ENCODE results near the gene NBPF9.
"Not testable (repeated sequence)": the region's sequence is repeated elsewhere in the genome, so short reads cannot be mapped to it uniquely, and the experiment has no call there.

Gene NBPF9, protein sequence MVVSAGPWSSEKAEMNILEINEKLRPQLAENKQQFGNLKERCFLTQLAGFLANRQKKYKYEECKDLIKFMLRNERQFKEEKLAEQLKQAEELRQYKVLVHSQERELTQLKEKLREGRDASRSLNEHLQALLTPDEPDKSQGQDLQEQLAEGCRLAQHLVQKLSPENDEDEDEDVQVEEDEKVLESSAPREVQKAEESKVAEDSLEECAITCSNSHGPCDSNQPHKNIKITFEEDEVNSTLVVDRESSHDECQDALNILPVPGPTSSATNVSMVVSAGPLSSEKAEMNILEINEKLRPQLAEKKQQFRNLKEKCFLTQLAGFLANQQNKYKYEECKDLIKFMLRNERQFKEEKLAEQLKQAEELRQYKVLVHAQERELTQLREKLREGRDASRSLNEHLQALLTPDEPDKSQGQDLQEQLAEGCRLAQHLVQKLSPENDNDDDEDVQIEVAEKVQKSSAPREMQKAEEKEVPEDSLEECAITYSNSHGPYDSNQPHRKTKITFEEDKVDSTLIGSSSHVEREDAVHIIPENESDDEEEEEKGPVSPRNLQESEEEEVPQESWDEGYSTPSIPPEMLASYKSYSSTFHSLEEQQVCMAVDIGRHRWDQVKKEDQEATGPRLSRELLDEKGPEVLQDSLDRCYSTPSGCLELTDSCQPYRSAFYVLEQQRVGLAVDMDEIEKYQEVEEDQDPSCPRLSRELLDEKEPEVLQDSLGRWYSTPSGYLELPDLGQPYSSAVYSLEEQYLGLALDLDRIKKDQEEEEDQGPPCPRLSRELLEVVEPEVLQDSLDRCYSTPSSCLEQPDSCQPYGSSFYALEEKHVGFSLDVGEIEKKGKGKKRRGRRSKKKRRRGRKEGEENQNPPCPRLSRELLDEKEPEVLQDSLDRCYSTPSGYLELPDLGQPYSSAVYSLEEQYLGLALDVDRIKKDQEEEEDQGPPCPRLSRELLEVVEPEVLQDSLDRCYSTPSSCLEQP (N-terminal part only)

DNA sequence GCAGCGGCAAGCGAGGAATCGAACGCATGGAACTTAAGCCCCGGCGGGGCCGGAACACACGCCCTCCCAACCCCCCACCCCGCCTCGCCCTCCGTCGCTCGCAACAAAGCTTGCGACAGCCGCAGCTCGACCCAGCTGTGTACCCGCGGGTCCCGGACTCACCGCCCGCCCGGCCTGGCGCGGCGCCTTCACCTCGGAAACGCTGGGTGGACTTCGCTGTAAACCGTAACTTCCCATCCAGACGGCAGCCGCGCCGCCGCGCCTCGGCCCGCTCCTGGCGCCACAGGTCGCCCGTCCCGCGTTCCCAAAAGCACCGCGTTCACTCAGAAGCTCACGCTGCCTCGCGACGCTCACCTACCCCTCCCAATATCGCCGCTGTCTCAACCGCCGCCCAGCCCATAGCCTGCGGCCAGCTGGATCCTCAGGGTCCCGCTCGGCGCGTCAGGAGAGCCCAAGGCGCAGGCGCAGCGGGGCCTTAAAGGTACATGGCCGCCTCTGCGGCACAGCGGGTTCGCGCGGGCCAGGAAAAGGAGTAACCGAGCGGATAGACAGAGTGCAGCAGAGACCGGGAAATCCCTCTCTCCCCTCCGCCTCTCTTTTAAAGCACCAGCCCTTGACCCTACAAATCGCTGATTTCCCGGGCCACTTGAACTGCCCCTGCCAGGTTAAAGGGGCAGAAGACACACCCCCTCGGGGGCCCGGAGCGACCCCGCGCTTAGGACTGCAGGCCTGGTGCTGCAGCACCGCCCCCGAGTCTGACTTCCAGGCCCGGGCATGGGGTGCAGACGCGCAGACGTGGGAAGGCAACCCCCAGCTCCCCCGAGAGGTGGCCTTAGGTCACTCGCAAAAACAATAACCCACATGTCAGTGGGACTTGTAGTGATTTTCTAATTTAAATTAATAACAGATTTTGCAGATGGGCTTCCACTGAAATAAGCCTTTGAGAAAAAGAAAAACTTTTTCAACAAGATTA, at the start of gene NBPF9:
NBPF9 (minus strand) TSS at position 443 of the 973 bp plus-strand sequence. CDS start 21,412 bp downstream, outside the sequence.
- in situ Hi-C loops (cut with MboI; ENCODE audit: low sequenced_read_pairs, unreplicated experiment); DNase-seq (ENCODE audit: low spot score): not testable (repeated sequence)

DNA sequence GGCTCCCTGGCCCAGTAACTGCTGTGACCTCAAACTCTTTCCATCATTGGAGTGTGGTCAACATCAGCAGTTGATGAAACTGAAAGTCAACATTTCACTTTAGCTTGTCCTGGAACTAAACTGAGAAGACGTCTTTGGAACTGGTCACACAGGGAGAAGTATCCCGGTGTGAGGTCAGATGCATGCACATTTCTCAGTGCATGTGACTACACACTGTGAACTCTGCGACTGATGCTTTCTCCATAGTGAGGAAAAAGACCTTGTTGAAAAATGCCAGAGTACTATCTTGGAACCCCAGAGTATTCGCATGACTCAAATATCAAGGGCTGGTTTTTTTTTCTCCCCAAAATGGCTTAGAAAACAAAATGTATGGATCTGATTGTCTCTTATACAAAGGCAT, 46.6 kb upstream of the NBPF9 start:
- DNase-seq (ENCODE audit: low spot score); in situ Hi-C loops (cut with MboI; ENCODE audit: low sequenced_read_pairs, unreplicated experiment): not testable (repeated sequence)

DNA sequence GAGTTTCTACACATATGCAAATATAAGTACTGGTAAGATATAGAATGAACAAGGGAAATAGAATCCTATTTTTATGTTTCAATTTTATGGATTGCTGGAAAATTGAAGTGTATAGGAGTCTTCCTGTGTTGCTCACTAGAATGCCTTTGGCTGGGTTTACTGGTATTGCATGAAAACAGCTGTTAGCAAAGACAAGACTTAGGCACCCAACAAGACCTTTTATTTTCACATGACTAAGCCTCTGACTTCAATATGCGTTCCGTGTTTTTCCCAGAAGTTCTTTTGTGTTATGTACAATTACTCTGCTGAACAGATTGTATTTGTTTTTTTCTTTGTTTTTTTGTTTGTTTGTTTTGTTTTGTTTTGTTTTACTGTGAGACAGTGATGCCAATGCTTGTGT, 34.2 kb upstream of the NBPF9 start:
- DNase-seq (ENCODE audit: low spot score); in situ Hi-C loops (cut with MboI; ENCODE audit: low sequenced_read_pairs, unreplicated experiment): not testable (repeated sequence)

DNA sequence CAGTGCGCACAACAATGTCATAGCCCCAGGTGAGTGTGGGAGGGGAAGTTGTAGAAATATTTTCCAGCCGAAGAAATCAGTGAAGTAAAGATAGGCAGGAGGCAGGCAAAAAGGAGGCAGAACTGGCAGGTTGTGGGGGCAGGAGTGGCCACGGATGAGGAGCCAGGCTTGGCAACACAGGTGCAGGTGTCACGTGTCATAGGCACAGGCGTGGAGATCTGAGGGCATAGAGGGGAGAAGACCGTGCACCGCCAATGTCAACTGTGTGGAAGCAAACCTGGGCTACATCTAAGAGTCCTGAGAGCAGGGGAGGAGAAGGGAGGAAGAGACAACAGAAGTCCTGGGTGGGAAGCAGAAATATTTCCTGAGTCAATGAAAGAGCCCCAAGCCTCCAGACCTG, 27.6 kb upstream of the NBPF9 start:
- DNase-seq (ENCODE audit: low spot score); in situ Hi-C loops (cut with MboI; ENCODE audit: low sequenced_read_pairs, unreplicated experiment): not testable (repeated sequence)

DNA sequence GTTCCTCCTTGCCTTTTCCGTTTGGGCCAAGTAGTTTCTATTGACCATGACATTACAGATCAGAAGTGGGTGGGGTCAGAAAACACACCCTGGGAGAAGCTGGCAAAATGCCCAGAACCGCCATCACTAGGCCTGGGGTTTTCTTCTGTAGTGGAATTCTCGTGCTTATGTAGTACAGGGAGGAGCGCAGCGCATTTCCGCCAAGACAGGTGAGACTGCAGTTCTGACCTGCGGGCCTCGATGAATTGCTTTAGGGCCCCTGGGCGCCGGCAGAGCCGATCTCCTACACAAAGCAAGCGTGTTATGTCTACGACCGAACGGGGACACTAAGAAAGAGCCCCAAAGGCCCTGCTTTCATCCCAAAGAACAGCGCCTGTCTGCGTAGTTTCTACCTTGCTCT, 25.9 kb upstream of the NBPF9 start:
- DNase-seq (ENCODE audit: low spot score); in situ Hi-C loops (cut with MboI; ENCODE audit: low sequenced_read_pairs, unreplicated experiment): not testable (repeated sequence)

DNA sequence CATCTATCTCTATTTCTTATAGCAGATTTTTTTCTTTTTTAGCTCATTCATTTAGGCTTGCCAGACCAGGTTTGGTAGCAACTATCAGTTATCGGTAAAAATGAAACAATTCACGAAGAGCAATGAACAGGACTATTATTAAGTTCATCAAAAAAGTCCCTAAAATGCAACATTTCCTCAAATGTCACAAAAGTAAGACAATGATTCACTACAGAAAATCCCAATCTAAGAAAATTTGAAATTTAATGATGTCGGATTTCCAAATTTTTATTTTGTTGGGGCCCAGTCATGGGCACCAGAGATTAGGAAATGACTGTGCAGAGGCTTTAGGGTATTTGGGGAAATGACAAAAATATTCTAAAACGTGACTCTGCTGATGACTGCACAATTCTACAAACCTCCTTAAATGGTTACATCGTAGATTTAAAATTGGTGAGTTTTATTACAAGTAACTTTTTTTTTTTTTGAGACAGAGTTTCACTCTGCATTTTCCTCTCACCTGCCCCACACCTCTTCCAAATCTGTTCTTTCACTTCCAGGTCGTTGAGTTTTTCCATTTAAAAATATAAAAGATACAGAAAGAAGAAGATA, 23.3 kb upstream of the NBPF9 start:
- in situ Hi-C loops (cut with MboI; ENCODE audit: low sequenced_read_pairs, unreplicated experiment); DNase-seq (ENCODE audit: low spot score): not testable (repeated sequence)

DNA sequence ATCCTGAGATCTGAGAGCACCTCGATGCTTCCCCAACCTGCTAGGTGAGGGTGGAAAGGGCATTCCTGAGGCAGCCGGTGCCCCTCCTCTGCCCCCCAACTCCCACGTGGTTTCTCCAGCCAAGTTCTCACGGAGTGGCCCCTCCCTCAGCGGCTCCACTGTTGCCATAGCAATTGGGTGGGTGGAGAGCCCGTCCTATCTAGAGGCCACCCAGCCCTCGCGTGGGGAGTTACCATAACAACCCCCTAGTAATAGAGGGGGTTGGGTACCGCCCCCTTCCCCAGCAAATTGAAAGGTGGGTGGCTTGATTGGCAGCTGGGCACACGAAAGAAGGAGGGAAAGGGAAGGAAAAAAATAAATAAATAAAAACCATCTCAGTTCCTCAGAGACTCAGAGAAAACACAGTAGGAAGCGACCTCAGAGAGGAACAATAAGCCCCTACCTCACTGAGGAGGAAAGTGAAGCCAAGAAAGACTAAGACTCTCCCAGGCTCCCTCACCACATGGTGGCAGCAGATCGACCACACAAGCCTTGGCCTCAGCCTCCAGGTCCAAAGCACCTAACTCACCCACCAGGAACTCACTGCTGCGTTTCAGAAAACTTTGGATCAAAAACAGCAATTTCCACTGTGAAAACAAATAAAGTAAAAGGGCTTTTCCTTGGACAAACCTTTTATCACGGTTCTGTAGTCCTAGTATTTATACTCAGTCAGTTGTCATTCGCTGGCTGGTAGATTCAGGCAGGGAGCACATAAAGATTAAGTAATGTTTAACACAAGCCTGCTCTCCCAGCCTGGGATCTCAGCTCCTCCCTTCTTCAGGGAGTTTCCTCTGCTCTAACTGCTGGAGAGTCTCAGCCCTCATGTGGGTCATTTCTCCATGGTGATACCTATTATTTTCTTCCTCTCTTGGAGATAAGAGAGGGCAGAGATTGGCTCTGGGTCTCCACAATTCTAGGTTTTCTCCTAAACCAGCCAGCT, 20.9 kb upstream of the NBPF9 start:
- DNase-seq (ENCODE audit: low spot score); in situ Hi-C loops (cut with MboI; ENCODE audit: low sequenced_read_pairs, unreplicated experiment): not testable (repeated sequence)

DNA sequence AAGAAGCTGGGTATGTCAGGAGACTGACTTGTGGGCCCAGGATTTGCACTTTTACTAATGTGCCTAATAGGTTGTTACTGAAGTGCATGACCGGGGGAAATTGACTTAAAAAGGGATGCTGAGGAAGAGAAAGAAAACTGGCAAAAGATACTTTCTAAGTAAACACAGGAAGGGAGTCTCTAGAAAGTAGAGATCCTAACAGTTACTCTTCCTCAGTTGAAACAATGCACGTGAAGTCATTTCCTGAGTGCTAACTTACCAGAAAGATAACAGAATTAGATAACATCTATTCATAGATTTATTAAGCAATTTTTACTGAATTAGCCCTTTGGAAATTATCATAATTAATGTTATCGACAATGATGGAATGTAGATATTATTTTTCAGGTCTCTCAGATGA, 9.5 kb upstream of the NBPF9 start:
- DNase-seq (ENCODE audit: low spot score); in situ Hi-C loops (cut with MboI; ENCODE audit: low sequenced_read_pairs, unreplicated experiment): not testable (repeated sequence)

DNA sequence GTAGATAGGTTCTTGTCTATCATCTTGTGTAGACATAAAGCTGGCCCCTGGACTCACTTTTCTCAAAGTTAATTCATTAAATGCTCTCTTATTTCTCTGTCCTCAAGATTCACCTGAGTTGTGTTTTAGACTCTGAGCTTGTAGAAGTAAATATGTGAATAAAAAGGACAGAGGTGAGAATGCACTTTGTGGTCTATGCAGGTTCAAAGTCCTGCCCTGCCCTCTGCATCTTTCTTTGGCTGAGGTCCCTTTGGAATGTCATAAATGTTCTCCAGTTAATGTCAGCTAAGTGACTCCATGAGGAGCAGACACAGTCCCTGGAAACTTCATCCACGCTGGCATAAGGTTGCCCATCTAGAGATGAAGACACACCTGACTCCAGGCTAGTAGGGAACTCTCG, 7.0 kb upstream of the NBPF9 start:
- in situ Hi-C loops (cut with MboI; ENCODE audit: low sequenced_read_pairs, unreplicated experiment), result not testable (repeated sequence)

DNA sequence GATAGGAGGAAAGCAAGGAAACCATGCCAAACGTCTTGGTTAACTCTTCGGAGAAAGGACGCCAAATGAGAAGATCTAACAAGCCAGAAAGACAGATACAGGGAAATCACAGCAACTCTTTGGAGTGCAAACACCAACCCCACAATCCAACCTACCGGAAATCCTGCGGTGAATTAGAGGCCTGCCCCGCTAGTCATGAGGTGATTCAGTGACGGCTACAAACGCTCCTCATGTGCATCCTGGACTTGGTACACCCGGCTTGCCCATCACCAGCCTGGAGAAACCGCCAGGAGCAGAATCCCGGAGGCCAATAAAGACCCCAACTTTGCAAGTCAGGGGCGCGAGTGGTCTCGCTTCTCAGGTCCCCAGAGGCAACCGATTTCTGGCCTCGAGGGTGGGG, 777 bp downstream of the NBPF9 start:
- DNase-seq (ENCODE audit: low spot score); in situ Hi-C loops (cut with MboI; ENCODE audit: low sequenced_read_pairs, unreplicated experiment): not testable (repeated sequence)

More for the DNA sequence above, 7.0 kb upstream of the NBPF9 start:
- not testable (repeated sequence) for DNase-seq (ENCODE audit: low spot score)

DNA sequence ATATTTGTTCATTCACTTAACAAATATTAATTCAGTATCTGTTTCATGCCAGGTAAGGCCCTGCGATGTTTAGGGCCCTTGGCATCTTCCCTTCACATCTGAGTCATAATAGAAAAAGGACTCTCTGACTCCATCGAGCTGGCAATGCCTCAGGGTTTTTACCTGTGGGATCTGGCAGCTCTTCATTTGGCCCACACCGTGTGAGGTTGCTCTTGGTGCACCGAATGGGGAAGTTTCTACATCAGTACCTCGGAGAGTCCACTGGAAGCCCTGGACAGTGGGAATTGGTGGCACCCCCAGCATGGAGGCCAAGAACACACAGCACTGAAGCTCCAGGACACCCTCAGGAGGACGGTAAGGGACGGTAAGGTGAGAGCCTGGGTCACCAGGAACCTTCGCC, 5.1 kb downstream of the NBPF9 start:
- in situ Hi-C loops (cut with MboI; ENCODE audit: low sequenced_read_pairs, unreplicated experiment); DNase-seq (ENCODE audit: low spot score): not testable (repeated sequence)

DNA sequence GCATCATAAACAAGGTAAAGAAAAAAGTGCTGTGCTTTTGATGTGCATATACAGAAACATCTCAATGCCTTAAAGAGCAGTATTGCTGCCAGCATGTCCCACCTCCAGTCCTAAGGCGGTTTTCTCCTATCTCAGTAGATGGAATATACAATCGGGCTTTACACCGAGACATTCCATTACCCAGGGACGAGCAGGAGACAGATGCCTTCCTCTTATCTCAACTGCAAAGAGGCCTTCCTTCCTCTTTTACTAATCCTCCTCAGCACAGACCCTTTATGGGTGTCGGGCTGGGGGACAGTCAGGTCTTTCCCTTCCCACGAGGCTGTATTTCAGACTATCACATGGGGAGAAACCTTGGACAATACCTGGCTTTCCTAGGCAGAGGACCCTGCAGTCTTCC, 10.2 kb downstream of the NBPF9 start:
- in situ Hi-C loops (cut with MboI; ENCODE audit: low sequenced_read_pairs, unreplicated experiment); DNase-seq (ENCODE audit: low spot score): not testable (repeated sequence)

DNA sequence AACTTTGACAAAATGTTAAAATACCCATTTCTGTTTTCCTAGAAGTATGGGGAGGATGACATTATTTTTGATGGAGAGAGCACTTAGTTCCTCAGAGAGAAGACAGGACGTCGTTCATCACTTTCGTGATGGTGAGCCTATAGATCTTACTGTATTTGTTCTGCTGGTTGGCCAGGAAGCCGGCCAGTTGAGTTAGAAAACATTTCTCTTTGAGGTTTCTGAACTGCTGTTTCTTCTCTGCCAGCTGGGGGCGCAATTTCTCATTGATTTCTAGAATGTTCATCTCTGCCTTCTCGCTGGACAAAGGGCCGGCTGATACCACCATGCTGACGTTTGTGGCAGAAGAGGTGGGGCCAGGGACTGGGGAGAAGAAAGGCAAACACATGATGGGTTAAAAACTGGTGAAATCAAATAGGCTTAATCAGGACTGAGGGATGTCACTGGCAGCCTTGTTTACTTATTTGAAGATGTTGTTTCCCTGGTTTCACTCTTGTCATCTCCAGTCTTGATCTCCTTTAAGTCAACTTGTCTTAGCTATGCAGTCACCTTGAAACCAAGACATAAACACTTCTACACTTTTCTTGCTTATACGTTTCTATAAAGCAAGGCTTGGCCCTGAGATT, 27.7 kb downstream of the NBPF9 start:
- in situ Hi-C loops (cut with MboI; ENCODE audit: low sequenced_read_pairs, unreplicated experiment); DNase-seq (ENCODE audit: low spot score): not testable (repeated sequence)

DNA sequence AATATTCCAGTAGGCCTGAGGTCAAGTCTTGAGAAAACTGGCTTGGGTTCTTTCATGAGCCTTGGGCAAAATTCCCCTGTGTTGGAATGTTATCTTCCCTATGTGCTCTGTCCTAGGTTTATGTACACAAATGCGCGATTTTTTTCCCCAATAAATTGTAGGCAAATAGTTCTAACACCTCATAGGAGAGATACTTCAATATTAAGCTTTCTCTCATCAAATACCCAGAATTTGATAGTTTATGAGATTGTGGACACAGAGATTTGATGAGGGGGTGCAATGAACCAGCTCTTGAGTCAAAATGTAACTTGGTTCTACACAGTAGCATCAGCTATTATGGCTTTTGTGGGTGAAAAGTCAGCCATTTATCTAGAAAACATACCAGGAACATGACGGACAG, 38.7 kb downstream of the NBPF9 start:
- in situ Hi-C loops (cut with MboI; ENCODE audit: low sequenced_read_pairs, unreplicated experiment); DNase-seq (ENCODE audit: low spot score): not testable (repeated sequence)

DNA sequence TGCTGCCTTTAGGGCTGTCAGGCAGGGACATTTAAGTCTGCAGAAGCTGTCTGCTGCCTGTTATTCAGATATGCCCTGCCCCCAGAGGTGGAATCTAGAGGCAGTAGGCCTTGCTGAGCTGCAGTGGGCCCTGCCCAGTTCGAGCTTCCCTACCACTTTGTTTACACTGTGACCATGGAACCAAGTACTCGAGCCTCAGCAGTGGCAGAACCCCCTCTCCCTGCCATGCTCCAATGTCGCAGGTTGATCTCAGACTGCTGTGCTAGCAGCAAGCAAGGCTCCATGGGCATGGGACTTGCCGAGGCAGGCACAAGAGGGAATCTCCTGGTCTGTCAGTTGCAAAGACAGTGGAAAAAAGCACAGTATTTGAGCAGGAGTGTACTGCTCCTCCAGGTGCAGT, 60.3 kb downstream of the NBPF9 start:
- in situ Hi-C loops (cut with MboI; ENCODE audit: low sequenced_read_pairs, unreplicated experiment); DNase-seq (ENCODE audit: low spot score): not testable (repeated sequence)

DNA sequence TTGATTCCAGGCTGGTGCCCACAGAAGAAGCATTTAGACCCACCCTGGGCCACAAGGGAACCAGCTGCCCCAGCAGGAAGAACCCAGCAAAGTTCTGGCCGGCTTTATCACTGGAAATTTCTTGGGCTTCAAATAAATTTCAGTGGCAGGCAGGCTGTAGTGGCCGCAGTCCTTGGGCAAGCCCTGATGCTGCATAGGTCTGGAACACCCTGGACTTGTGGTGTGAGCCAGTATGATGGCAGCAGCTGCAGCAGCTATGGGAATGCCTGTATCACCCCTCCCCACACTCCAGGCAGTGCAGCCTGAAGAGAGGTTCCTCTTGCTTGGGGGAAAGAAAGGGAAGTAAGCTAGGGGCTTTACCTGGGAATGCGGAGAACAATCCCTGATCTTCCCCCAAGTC, 69.4 kb downstream of the NBPF9 start:
- in situ Hi-C loops (cut with MboI; ENCODE audit: low sequenced_read_pairs, unreplicated experiment); DNase-seq (ENCODE audit: low spot score): not testable (repeated sequence)

Measured in GM13976 (cell line).